Neural progenitor cell (in vitro differentiated cells): Measurements from ENCODE around the gene KLHDC8B.

ENCODE experiments used
- EZH2 ChIP-seq: fragments of 200-600 bp; sonication (generic); IDR thresholded peaks from 2 replicates; pipeline ENCODE4 v1.6.1; 2017; ENCODE audit warnings: antibody characterized with exemption, mild to moderate bottlenecking, moderate library complexity
- EZH2phosphoT487 ChIP-seq: fragments of 200-600 bp; sonication (generic); IDR thresholded peaks from 2 replicates; pipeline ENCODE4 v1.6.1; 2017; ENCODE audit warnings: antibody characterized with exemption
- TF ChIP-seq, protein P1 (sequence below): fragments of 200-600 bp; sonication (generic); IDR thresholded peaks from 2 replicates; pipeline ENCODE4 v1.5.1; 2017; ENCODE audit warnings: antibody characterized with exemption, mild to moderate bottlenecking

DNA sequence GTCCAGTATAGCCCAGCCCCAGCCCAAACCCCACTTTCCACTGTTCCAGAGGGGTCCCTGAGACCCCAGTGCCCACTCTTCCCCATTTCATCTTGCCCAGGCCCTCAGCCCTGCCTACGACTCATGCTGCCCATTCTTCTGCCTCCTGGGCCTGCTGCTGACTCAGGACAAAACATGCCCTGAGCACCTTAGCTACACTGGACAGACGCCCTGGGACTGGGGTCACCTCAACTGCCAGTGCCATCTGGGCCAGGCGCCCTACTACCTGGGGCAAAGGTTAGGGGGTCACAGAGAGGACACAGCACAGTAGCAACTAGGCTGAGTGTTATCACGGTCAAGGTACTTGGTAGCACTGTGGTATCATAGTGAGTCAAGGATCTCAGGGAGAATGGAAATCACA is 35.9 kb upstream of the KLHDC8B start:
- TF ChIP-seq EZH2 (no peak), EZH2phosphoT487 (no peak)
- TF ChIP-seq, protein P1, sequence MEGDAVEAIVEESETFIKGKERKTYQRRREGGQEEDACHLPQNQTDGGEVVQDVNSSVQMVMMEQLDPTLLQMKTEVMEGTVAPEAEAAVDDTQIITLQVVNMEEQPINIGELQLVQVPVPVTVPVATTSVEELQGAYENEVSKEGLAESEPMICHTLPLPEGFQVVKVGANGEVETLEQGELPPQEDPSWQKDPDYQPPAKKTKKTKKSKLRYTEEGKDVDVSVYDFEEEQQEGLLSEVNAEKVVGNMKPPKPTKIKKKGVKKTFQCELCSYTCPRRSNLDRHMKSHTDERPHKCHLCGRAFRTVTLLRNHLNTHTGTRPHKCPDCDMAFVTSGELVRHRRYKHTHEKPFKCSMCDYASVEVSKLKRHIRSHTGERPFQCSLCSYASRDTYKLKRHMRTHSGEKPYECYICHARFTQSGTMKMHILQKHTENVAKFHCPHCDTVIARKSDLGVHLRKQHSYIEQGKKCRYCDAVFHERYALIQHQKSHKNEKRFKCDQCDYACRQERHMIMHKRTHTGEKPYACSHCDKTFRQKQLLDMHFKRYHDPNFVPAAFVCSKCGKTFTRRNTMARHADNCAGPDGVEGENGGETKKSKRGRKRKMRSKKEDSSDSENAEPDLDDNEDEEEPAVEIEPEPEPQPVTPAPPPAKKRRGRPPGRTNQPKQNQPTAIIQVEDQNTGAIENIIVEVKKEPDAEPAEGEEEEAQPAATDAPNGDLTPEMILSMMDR, result no peak
